IPS-18c (cell line): ENCODE measurements around the gene ADGRE1.

Experiments used
- H3K4me3 ChIP-seq: 2 replicates; pipeline ENCODE4 v1.7.0; 2013; ENCODE audit warnings: low read depth, mild to moderate bottlenecking, low read length, moderate library complexity; ENCODE audit not compliant: insufficient read depth
- H3K9me3 ChIP-seq: one replicate; pipeline ENCODE4 v1.6.1; 2013; ENCODE audit warnings: mild to moderate bottlenecking, low read length, moderate library complexity; ENCODE audit not compliant: control insufficient read depth, insufficient read depth

The ADGRE1 gene

DNA sequence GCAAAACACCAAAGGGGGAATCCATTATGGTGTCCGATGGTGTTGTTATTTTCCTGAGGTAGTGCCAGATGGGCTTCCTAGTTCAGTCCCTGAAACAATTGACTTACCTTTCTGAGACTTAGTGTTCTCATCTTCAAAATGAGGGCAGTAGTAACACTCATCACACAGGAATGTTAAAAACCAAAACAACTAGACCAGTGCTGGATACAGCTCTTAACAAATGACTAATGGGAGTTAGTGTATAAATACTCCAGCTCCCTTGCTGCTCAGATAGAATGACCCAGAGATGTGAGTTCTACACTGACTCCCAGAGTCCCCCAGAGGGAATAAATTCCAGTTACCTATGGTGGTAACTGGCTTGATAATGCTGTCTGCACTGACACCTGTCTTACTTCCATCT is 84.0 kb downstream of the ADGRE1 start:
- no peaks in the 10 kb centered on the region for H3K9me3 ChIP-seq
- no peak overlapping the region for H3K4me3 ChIP-seq

GRCh38 chr19:6976197-6976596 is 88.8 kb downstream of the ADGRE1 start:
- Histone ChIP-seq H3K9me3 (peaks cover 3% of the 10 kb centered on the region), H3K4me3 (no peak overlapping the region)

DNA sequence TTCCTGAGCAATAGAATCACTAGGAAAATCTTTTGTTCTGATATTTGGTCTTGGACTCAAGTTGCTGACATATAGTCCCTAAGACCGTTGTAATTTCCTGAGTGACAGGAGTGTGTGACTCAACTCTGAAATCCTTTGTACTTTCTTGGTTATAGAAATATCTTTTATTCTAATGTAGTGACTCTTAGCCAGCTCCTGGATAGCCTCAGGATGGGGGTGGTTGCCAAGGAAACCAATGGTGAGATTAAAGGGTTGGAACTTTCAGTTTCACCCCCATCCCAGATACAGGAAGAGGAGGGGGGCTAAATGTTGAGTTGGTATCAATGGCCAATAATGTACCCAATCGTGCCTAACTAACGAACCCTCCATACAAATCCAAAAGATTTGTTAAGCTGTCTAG is 92.0 kb downstream of the ADGRE1 start:
- Histone ChIP-seq H3K4me3 (no peak overlapping the region), H3K9me3 (peaks cover 3% of the 10 kb centered on the region)

GRCh38 chr19:6983448-6983847 is 96.1 kb downstream of the ADGRE1 start:
- Histone ChIP-seq H3K9me3 (peaks cover 11% of the 10 kb centered on the region), H3K4me3 (no peak overlapping the region)

DNA sequence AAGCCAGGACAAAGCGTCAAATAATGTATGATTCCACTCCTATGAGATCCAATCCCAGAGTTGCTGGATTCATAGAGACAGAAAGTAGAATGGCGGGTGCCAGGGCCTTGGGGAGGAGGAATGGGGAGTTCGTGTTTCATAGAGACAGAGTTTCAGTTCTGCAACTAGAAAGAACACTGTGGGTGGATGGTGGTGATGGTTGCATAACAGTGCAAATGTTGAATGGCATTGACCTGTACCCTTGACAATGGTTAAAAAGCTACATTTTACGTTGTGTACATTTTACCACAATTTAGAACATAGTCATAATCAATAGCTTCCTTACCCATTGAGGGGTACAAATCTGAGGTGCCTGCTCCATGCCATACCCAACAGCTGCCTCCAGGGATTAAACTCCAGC is 100.5 kb downstream of the ADGRE1 start:
- H3K9me3 ChIP-seq: peaks cover 11% of the 10 kb centered on the region

DNA sequence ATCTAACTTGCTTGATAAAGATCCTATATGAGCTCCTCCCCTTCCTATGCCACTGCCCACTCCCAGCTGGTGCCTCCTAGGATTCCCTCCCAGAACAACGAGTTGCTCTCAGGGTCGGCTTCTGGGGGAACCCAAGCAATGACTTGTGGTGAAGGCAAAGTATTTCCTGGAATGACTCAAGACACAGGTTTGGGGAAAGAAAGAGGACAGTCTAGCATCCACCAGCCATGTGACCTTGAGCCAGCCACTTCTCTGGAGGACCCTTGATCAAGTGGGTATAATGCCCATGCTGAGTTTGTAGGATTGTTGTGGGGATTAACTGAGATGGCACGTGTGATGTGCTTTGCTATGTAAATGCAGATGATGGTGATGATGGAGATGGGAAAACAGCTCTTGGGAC is 100.9 kb downstream of the ADGRE1 start:
- H3K4me3 ChIP-seq: no peak overlapping the region
- peaks cover 11% of the 10 kb centered on the region for H3K9me3 ChIP-seq

More for the DNA sequence above, 100.5 kb downstream of the ADGRE1 start:
- H3K4me3 ChIP-seq: no peak overlapping the region
